ENCODE data around the gene ACOXL.

Gene ACOXL

GRCh38 chr2:111031546-111032478, 299.4 kb downstream of the ACOXL start:
- H3K4me3 ChIP-seq (ENCODE audit: low read depth, low read length) = no peak overlapping the region
- no peak for TF ChIP-seq CTCF (IDR thresholded peaks at IDR 0.05; ENCODE audit: low read depth, low read length)
- in situ Hi-C loops (cut with HindIII; ENCODE audit: low sequenced_read_pairs) = no loop called here

GRCh38 chr2:111032721-111033429, 300.5 kb downstream of the ACOXL start:
- in situ Hi-C loops (cut with HindIII; ENCODE audit: low sequenced_read_pairs) = no loop called here
- no peak for TF ChIP-seq CTCF (IDR thresholded peaks at IDR 0.05; ENCODE audit: low read depth, low read length)
- no peak overlapping the region for H3K4me3 ChIP-seq (ENCODE audit: low read depth, low read length)
- no peak for DNase-seq (ENCODE audit: low read depth, low spot score)

More at GRCh38 chr2:111031546-111032478, 299.4 kb downstream of the ACOXL start:
- DNase-seq (ENCODE audit: low read depth, low spot score) = no peak

- TF ChIP-seq CTCF (IDR thresholded peaks at IDR 0.05; ENCODE audit: low read depth, low read length) = no peak
- DNase-seq (ENCODE audit: low read depth, low spot score) = no peak
- in situ Hi-C loops (cut with HindIII; ENCODE audit: low sequenced_read_pairs) = no loop called here
- H3K4me3 ChIP-seq (ENCODE audit: low read depth, low read length) = no peak overlapping the region
These were observed 301.8 kb downstream of the ACOXL start for GRCh38 chr2:111034146-111034545.

GRCh38 chr2:111034606-111035005, 302.2 kb downstream of the ACOXL start:
- no peak overlapping the region for H3K4me3 ChIP-seq (ENCODE audit: low read depth, low read length)
- in situ Hi-C loops (cut with HindIII; ENCODE audit: low sequenced_read_pairs) = no loop called here
- no peak for TF ChIP-seq CTCF (IDR thresholded peaks at IDR 0.05; ENCODE audit: low read depth, low read length)
- DNase-seq (ENCODE audit: low read depth, low spot score) = no peak

GRCh38 chr2:111035830-111036441, 303.6 kb downstream of the ACOXL start:
- H3K4me3 ChIP-seq (ENCODE audit: low read depth, low read length) = no peak overlapping the region
- in situ Hi-C loops (cut with HindIII; ENCODE audit: low sequenced_read_pairs) = no loop called here
- no peak for DNase-seq (ENCODE audit: low read depth, low spot score)
- no peak for TF ChIP-seq CTCF (IDR thresholded peaks at IDR 0.05; ENCODE audit: low read depth, low read length)

GRCh38 chr2:111037128-111037527, 304.8 kb downstream of the ACOXL start:
- H3K4me3 ChIP-seq (ENCODE audit: low read depth, low read length) = no peak overlapping the region
- DNase-seq (ENCODE audit: low read depth, low spot score) = no peak
- in situ Hi-C loops (cut with HindIII; ENCODE audit: low sequenced_read_pairs) = no loop called here
- TF ChIP-seq CTCF (IDR thresholded peaks at IDR 0.05; ENCODE audit: low read depth, low read length) = no peak

Data from astrocyte of the spinal cord (primary cell).